CD4-positive, alpha-beta T cell treated with Interferon gamma for 1 hour (primary cell): ENCODE measurements around the gene SPINK7.

Source experiments
- DNase-seq: peaks from one replicate; pipeline ENCODE4 v3.0.0-alpha.2; 2020

SPINK7 gene

GRCh38 chr5:148343603-148344487 lies 31.6 kb downstream of the SPINK7 start:
- DNase-seq: no peak

DNA sequence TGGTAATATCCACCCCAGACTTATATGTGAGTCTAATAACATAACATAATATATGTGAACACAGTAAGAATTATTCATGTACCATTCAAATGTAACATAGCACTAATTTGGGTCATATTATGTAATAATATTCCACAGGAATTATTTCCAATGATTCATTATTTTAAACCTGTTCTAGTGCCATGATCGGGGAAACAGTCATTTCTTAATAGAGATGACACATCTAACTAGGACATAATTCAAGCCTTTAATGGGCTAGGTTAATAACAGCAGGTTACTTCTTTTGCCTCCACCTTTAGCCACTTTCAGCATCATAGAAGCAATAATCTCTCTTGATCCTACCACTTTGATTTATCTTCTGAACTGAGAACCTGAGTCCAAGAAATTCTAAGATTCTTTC lies 35.5 kb downstream of the SPINK7 start:
- DNase-seq: no peak

DNA sequence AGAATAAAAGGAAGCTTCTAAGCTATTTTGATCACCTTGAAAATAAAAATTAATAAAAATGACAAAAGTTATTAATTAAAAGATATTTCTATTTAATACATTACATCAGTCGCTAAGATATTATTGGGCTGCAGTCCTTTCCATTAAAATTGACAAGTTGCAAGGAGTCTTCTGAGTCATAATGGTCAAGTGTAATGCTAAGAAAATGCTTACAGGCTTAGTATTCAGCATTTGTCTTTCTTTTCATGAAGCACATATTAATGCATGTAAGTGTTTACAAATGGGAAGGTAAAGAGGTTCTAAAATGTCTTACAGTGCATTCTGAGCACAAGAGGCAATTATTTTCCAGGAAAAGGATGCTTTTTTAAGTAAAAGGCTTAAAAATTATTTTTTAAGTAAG lies 40.5 kb downstream of the SPINK7 start:
- DNase-seq: no peak

DNA sequence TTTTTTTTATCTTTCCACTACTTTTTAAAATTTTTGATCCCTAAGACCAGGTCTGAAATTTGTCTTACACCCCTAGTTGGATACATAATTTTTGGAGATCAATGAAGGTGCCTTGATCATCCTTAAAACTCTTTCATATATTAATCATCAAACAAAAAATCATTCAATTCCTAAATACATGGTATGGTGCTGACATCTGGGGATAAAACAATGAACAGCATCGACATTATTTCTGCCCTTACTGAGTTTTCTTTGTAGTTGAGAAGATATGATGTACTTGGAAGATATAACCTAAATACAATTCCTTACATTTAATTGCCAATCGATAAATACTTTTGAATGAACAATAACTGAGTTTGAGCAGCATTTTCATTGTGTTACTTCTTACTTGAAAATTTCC lies 41.4 kb downstream of the SPINK7 start:
- no peak for DNase-seq

DNA sequence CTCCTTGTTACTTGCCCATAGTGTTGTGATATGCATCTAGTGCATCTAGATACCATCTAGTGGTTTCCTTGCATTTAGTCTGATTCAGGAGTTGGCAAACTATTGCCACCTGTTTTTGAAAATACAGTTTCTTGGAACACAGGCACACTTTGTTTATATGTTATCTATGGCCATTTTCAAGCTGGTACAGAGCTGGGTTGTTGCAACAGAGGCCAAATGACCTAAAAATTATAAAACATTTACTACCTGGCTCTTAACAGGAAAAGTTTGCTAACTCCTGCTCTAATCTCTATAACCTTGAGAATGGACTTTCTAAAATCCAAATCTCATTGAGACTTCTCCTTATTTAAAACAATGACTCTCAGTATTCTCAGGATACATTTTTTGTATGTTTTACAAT lies 52.1 kb downstream of the SPINK7 start:
- no peak for DNase-seq
